Measurements from ENCODE around the gene SPACA6.

DNA sequence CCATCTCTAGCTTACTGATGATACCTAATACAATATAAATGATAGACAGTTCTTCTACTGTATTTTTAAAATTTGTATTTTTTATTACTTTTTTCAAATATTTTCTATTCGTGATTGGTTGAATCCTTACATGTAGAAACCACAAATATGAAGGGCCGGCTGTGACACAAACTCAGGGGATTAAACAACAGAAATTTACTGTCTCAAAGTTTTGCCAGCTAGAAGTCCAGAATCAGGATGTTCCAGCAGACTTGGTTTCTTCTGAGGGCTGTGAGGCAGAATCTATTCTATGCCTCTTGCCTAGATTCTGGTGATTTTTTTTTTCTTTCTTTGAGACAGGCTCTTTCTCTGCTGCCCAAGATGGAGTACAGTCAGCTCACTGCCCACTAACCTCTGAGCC lies 44.8 kb downstream of the SPACA6 start:
- no peak for TF ChIP-seq CTCF (conservative IDR thresholded peaks at IDR 0.05 in 1 of 2, IDR thresholded peaks at IDR 0.05 in 1 of 2; ENCODE audit: low read depth in 1 of 2, low read length in 2 of 2)
- TF ChIP-seq EZH2 (IDR thresholded peaks at IDR 0.05; ENCODE audit: low read length, missing control alignments) = no peak

All from fibroblast of lung (primary cell).